Thoracic aorta (tissue), 2 donors: ENCODE measurements around the gene SIGLEC10. TPM values are rescaled to one million over a fixed set of nuclear protein-coding genes. Genes with fewer than 3 reads are reported as not detected.

Experiments used
- ATAC-seq: fragments of 150-250 bp; one replicate; pipeline ENCODE4 v1.8.0; 2017; ENCODE audit warnings: low read depth; ENCODE audit not compliant: insufficient number of reproducible peaks, low FRiP score
- DNase-seq: peaks from one replicate; pipeline ENCODE4 v3.0.0-alpha.2; 2020; ENCODE audit warnings: low spot score
- H3K27ac ChIP-seq, 2 donors: fragments of 200-600 bp; sonication (generic); 1 replicate in 1 of 2; 2 replicates in 1 of 2; pipeline ENCODE4 v1.5.1; 2016; ENCODE audit warnings: mild to moderate bottlenecking in 2 of 2, moderate library complexity in 2 of 2
- H3K27me3 ChIP-seq: fragments of 200-600 bp; sonication (generic); replicated peaks from 2 replicates; pipeline ENCODE4 v1.6.0; 2016; ENCODE audit warnings: mild to moderate bottlenecking; ENCODE audit not compliant: insufficient read depth
- H3K36me3 ChIP-seq: fragments of 200-600 bp; sonication (generic); one replicate; pipeline ENCODE4 v1.5.1; 2016
- H3K4me1 ChIP-seq, 2 donors: fragments of 200-600 bp; sonication (generic); 1 replicate in 1 of 2; 2 replicates in 1 of 2; pipeline versions ENCODE4 v1.5.1 to v1.6.0; 2016; ENCODE audit warnings: low read depth in 2 of 2, mild to moderate bottlenecking in 1 of 2; ENCODE audit not compliant: control insufficient read depth in 1 of 2
- H3K4me3 ChIP-seq: fragments of 200-600 bp; sonication (generic); 2 replicates; pipeline ENCODE4 v1.5.1; 2016; ENCODE audit warnings: mild to moderate bottlenecking
- H3K9me3 ChIP-seq: fragments of 200-600 bp; sonication (generic); 2 replicates; pipeline ENCODE4 v1.5.1; 2016
- total RNA-seq, 2 donors: library from RNA; depleted of rRNA; stranded (reverse); fragments of >200 nt; gene quantifications; one replicate each; pipeline versions ENCODE4 v1.1.0 to v1.2.3, GENCODE V29; 2016
- TF ChIP-seq, protein P1 (sequence below): fragments of 200-600 bp; sonication (generic); IDR thresholded peaks from one replicate; pipeline ENCODE4 v1.5.1; 2019; ENCODE audit warnings: antibody characterized with exemption

The SIGLEC10 gene
- total RNA-seq, 2 donors from 2014 or later = 13.3 to 20.3 TPM

DNA sequence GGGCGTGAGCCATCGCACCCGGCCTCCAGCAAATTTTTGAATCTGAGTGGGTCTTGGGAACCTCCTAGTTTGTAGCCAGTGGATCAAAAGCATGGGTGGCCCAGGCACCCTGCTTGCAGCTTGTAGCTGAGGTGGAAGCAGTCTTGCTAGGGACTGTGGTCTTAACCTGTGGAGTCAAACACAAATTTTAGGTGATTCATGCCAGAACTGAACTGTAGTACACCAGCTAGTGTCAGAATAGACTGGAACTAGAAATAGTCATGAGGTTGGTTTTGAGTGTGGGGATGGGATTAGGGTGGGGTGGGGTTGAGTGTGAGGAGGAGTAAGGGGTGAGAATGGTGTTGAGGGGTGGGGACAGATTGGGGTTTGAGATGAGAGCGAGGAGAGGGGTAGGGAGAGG, 35.4 kb downstream of the SIGLEC10 start:
- ATAC-seq (no peak), DNase-seq (no peak)
- H3K27ac ChIP-seq = no peak overlapping the region
- H3K4me1 ChIP-seq = no peaks in the 10 kb centered on the region
- TF ChIP-seq, protein P1, sequence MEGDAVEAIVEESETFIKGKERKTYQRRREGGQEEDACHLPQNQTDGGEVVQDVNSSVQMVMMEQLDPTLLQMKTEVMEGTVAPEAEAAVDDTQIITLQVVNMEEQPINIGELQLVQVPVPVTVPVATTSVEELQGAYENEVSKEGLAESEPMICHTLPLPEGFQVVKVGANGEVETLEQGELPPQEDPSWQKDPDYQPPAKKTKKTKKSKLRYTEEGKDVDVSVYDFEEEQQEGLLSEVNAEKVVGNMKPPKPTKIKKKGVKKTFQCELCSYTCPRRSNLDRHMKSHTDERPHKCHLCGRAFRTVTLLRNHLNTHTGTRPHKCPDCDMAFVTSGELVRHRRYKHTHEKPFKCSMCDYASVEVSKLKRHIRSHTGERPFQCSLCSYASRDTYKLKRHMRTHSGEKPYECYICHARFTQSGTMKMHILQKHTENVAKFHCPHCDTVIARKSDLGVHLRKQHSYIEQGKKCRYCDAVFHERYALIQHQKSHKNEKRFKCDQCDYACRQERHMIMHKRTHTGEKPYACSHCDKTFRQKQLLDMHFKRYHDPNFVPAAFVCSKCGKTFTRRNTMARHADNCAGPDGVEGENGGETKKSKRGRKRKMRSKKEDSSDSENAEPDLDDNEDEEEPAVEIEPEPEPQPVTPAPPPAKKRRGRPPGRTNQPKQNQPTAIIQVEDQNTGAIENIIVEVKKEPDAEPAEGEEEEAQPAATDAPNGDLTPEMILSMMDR = no peak
- H3K4me3 ChIP-seq = no peak overlapping the region
- no peaks in the 10 kb centered on the region for H3K36me3 ChIP-seq
- no peaks in the 10 kb centered on the region for H3K9me3 ChIP-seq
- H3K27me3 ChIP-seq = no peaks in the 10 kb centered on the region

DNA sequence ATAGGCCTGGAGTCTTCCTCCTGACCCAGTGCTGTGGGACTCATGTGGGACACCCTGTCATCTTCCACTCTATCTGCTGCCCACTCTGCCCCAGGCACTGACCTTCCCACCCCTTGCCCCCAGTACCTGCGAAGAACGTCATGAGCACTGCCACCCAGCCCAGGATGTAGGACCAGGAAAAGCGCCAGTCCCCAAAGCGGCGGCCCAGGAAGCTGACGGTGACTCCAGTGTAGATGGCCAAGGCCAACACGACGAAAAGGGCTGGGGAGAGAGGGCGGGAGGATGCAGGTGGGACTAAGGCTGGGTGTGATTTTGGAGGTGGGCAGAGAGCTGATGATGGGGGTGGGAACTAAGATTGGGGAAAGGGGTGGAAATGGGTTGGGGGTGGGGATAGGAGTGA, 37.1 kb downstream of the SIGLEC10 start:
- ATAC-seq (no peak), DNase-seq (no peak)
- no peak overlapping the region for H3K27ac ChIP-seq
- H3K4me1 ChIP-seq = no peaks in the 10 kb centered on the region
- H3K36me3 ChIP-seq = no peaks in the 10 kb centered on the region
- TF ChIP-seq, protein P1 = no peak
- no peaks in the 10 kb centered on the region for H3K9me3 ChIP-seq
- H3K4me3 ChIP-seq = no peak overlapping the region
- no peaks in the 10 kb centered on the region for H3K27me3 ChIP-seq

DNA sequence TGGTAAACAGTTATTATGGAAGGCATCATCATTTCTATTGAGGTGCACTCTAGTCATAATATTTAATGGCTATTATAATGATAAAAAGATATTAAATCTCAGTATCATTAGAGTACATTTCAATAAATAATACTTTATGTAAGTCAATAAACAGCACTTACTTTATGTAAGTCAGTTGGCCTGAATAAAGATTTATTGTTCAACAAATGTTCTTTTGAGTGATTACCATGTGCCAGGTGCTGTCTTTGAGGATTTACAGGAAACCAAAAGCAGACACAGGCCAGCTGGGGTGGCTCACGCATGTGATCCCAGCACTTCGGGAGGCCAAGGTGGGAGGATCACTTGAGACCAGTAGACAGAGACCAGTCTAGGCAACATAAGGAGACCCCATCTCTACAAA, 40.0 kb downstream of the SIGLEC10 start:
- Histone ChIP-seq H3K4me3 (no peak overlapping the region), H3K27ac (no peak overlapping the region), H3K4me1 (no peaks in the 10 kb centered on the region), H3K36me3 (no peaks in the 10 kb centered on the region), H3K27me3 (no peaks in the 10 kb centered on the region), H3K9me3 (no peaks in the 10 kb centered on the region)
- no peak for DNase-seq
- no peak for ATAC-seq
- TF ChIP-seq, protein P1 = no peak

DNA sequence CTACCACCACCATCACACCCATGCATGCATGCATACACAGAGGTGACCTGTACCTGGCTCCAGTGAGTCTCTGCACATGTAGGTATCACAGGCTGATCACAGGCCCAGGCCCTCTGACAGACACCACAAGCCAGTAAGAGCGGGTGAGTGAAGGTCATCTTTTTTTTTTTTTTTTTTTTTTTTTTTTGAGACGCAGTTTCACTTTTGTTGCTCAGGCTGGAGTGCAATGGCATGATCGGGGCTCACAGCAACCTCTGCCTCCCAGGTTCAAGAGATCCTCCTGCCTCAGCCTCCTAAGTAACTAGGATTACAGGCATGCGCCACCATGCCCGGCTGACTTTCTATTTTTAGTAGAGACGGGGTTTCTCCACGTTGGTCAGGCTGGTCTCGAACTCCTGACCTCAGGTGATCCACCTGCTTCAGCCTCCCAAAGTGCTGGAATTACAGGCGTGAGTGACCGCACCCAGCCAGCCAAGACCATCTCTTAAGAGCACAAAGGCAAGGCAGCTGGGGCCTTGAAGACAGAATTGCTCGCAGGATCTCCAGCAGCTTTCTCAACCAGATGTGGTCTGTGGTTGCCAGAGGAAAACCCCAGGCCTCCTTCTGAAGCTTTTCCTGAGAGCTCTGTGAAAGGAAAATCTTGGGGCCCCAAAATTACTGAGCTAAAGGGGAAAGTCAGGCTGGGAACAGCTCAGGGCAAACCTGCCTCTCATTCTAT, 41.8 kb downstream of the SIGLEC10 start:
- Histone ChIP-seq H3K9me3 (no peaks in the 10 kb centered on the region), H3K36me3 (no peaks in the 10 kb centered on the region), H3K27me3 (no peaks in the 10 kb centered on the region), H3K4me1 (no peaks in the 10 kb centered on the region), H3K4me3 (no peak overlapping the region), H3K27ac (no peak overlapping the region)
- DNase-seq (no peak), ATAC-seq (no peak)
- TF ChIP-seq, protein P1 = no peak

DNA sequence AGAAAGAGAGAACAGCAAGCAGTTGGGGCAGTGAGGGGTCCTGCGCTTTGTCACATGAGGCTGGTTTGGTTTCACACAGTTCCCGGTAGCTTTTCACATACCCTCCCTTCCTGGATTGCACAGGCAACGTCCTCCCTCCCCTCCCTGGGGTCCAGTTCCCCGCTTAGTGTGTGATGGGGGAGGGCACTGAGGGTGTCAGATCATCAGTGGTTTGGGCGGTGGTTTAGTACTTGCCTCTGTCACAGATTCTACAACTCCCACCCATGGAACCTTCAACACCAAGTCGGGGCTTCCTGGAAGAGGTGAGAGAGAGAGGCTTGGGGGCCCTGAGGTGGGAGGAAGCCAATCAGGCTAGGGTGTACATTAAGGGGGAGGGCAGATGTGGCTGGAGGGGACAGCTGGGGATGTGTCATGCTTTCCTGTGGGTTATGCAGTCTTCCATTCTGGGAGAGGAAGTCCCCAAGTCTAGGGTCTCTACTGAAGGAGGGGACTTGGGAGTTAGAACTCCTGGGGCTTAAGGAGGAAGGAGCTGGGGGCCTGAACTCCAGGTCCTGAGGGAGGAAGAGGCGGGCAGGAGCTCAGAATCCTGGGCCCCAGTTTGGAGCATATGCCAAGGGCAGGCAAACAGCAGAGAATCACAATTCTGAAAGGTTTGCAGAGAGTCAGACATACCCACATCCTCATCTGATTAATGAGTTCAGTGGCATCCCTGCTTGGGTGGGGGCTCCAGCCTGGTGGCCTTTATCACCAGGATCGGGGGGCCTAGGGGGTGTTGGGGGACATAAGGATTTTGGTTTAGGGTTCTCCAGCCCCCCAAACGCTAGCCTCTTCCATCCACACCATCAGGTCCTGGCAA, 44.6 kb downstream of the SIGLEC10 start, which contains the start of gene NKG7:
Gene NKG7, minus strand, starts transcription at position 6 of the 856 bp plus-strand sequence. CDS start 119 bp downstream, outside the sequence.
- no peak for DNase-seq
- no peaks in the 10 kb centered on the region for H3K36me3 ChIP-seq
- no peaks in the 10 kb centered on the region for H3K9me3 ChIP-seq
- TF ChIP-seq, protein P1 = no peak
- H3K4me3 ChIP-seq = no peak within 1 kb of the TSS
- no peak within 1 kb of the TSS for H3K27ac ChIP-seq
- peaks cover 0 to 6% of the 10 kb centered on the region in 2 donors for H3K4me1 ChIP-seq
- no peaks in the 10 kb centered on the region for H3K27me3 ChIP-seq
- no peak for ATAC-seq
